Suprapubic skin (tissue), 4 donors: ENCODE data around the gene UQCR11.

Experiments
- CTCF ChIP-seq, 2 donors: fragments of 200-600 bp in 1 of 2; fragments of 450-650 bp in 1 of 2; sonication (generic) in 1 of 2; IDR thresholded peaks; one replicate each; pipeline ENCODE4 v1.5.1; 2016 to 2019; ENCODE audit warnings: antibody characterized with exemption in 2 of 2, mild to moderate bottlenecking in 1 of 2, moderate library complexity in 1 of 2
- EP300 ChIP-seq: sonication (generic); formaldehyde crosslinking; IDR thresholded peaks from one replicate; pipeline ENCODE4 v1.6.1; 2017; ENCODE audit warnings: antibody characterized with exemption
- POLR2A ChIP-seq, 2 donors: fragments of 450-650 bp; IDR thresholded peaks; one replicate each; pipeline ENCODE4 v1.6.1; 2017; ENCODE audit warnings: antibody characterized with exemption in 2 of 2, mild to moderate bottlenecking in 2 of 2, moderate library complexity in 2 of 2
- POLR2AphosphoS5 ChIP-seq, 3 donors: sonication (generic); formaldehyde crosslinking; IDR thresholded peaks; one replicate each; pipeline ENCODE4 v1.6.1; 2017; ENCODE audit warnings: antibody characterized with exemption in 3 of 3

GRCh38 chr19:1563251-1563650, 42.0 kb downstream of the UQCR11 start:
- TF ChIP-seq CTCF (IDR thresholded peaks at IDR 0.05) (no peak), POLR2A (IDR thresholded peaks at IDR 0.05) (no peak), POLR2AphosphoS5 (IDR thresholded peaks at IDR 0.05) (no peak), EP300 (no peak)
